DMS 273 (cell line): ENCODE results near the gene CCDC14.

ENCODE experiments used
- DNase-seq: peaks from one replicate; lab custom pipeline; 2025; ENCODE audit not compliant: unreplicated experiment; lab: John Stamatoyannopoulos, UW

Gene CCDC14

GRCh38 chr3:123864706-123865105 lies 96.3 kb downstream of the CCDC14 start:
- DNase-seq: no peak
